ENCODE data around the gene HLTF. TPM values are rescaled to one million over a fixed set of nuclear protein-coding genes. Genes with fewer than 3 reads are reported as not detected.

The HLTF gene
- total and polyA plus RNA-seq, 2 of the 13 experiments (the other 11 are each of a cell fraction or from before 2014, with no cell fraction given): 12.0 to 22.9 TPM

DNA sequence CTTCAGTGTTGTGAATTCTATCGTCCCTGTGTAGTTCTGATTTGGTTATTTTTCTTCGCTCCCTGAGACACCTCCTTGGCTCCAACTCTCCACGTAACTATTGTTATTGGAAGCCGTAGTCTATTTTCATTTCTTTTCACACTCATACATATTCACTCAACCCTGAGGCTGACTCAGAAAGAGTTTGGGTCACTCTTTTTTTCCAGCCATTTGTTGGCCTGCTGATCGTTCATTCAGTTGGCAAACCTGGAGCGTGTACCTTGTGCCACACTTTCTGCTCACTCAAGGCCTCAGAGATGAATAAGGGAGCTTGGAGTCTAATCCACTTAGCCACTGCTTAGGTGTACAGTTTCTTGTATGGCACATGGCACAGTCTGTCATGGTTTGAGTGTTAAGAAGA lies 72.6 kb downstream of the HLTF start:
- Histone ChIP-seq H3K4me3 (replicated peaks in 1 of 3; ENCODE audit: insufficient read depth in 1 of 3, low read depth in 2 of 3, low read length in 3 of 3) (no peak overlapping the region), H3K9me3 (ENCODE audit: low read length) (no peaks in the 10 kb centered on the region), H3K27ac (ENCODE audit: extremely low read length, insufficient read depth, low read length) (no peak overlapping the region), H3K79me2 (ENCODE audit: insufficient read depth, low read length) (no peaks in the 10 kb centered on the region), H2AFZ (ENCODE audit: low read length) (no peak overlapping the region), H3K4me2 (ENCODE audit: low read depth, low read length) (no peak overlapping the region), H3K27me3 (ENCODE audit: control insufficient read depth in 1 of 2, insufficient read depth in 2 of 2, low read length in 2 of 2) (no peaks in the 10 kb centered on the region), H3K9ac (ENCODE audit: insufficient read depth, low read depth, low read length) (no peak overlapping the region), H3K4me1 (ENCODE audit: insufficient read depth, low read length) (peaks cover 40% of the 10 kb centered on the region), H4K20me1 (ENCODE audit: insufficient read depth, low read length) (no peaks in the 10 kb centered on the region), H3K36me3 (replicated peaks in 1 of 2; ENCODE audit: control insufficient read depth in 1 of 2, insufficient read depth in 2 of 2, low read length in 2 of 2) (peaks cover 1 to 16% of the 10 kb centered on the region in 2 experiments; a peak in 4 of 5 replicates)
- CTCF ChIA-PET (ENCODE audit: low intra/inter-chr PET ratio, low total read pairs): no interaction called here
- in situ Hi-C loops (cut with HindIII; ENCODE audit: extremely low pct_ligation_motif_present, low pct_unique_long_range_greater_than_20kb): no loop called here
- ATAC-seq: no peak
- TF ChIP-seq TEF (CRISPR knock-in tag; IDR thresholded peaks at IDR 0.05) (no peak), CSRNP2 (CRISPR knock-in tag; conservative IDR thresholded peaks at IDR 0.05; ENCODE audit: low read depth) (no peak), ZNF251 (CRISPR knock-in tag; IDR thresholded peaks at IDR 0.05) (no peak), ZNF382 (CRISPR knock-in tag; IDR thresholded peaks at IDR 0.05; ENCODE audit: borderline replicate concordance) (no peak), ZNF709 (CRISPR knock-in tag; IDR thresholded peaks at IDR 0.05) (no peak), ATF4 (CRISPR knock-in tag; IDR thresholded peaks at IDR 0.05) (no peak), ZNF3 (CRISPR knock-in tag; IDR thresholded peaks at IDR 0.05) (no peak), MEIS2 (CRISPR knock-in tag; IDR thresholded peaks at IDR 0.05) (no peak)
- TF ChIP-seq, protein P1, sequence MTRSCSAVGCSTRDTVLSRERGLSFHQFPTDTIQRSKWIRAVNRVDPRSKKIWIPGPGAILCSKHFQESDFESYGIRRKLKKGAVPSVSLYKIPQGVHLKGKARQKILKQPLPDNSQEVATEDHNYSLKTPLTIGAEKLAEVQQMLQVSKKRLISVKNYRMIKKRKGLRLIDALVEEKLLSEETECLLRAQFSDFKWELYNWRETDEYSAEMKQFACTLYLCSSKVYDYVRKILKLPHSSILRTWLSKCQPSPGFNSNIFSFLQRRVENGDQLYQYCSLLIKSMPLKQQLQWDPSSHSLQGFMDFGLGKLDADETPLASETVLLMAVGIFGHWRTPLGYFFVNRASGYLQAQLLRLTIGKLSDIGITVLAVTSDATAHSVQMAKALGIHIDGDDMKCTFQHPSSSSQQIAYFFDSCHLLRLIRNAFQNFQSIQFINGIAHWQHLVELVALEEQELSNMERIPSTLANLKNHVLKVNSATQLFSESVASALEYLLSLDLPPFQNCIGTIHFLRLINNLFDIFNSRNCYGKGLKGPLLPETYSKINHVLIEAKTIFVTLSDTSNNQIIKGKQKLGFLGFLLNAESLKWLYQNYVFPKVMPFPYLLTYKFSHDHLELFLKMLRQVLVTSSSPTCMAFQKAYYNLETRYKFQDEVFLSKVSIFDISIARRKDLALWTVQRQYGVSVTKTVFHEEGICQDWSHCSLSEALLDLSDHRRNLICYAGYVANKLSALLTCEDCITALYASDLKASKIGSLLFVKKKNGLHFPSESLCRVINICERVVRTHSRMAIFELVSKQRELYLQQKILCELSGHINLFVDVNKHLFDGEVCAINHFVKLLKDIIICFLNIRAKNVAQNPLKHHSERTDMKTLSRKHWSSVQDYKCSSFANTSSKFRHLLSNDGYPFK (CRISPR knock-in tag; IDR thresholded peaks at IDR 0.05; ENCODE audit: borderline replicate concordance): no peak
- TF ChIP-seq, protein P2, sequence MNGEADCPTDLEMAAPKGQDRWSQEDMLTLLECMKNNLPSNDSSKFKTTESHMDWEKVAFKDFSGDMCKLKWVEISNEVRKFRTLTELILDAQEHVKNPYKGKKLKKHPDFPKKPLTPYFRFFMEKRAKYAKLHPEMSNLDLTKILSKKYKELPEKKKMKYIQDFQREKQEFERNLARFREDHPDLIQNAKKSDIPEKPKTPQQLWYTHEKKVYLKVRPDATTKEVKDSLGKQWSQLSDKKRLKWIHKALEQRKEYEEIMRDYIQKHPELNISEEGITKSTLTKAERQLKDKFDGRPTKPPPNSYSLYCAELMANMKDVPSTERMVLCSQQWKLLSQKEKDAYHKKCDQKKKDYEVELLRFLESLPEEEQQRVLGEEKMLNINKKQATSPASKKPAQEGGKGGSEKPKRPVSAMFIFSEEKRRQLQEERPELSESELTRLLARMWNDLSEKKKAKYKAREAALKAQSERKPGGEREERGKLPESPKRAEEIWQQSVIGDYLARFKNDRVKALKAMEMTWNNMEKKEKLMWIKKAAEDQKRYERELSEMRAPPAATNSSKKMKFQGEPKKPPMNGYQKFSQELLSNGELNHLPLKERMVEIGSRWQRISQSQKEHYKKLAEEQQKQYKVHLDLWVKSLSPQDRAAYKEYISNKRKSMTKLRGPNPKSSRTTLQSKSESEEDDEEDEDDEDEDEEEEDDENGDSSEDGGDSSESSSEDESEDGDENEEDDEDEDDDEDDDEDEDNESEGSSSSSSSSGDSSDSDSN (CRISPR knock-in tag; IDR thresholded peaks at IDR 0.05): no peak
- POLR2A ChIA-PET: no interaction called here
- no TSS peak for BruUV-seq (replicated peaks)
- intact Hi-C loops (cut with micrococcal nuclease; ENCODE audit: unreplicated experiment): loop anchor here (10.0 kb wide), 1 partner anchor 211 kb away; the partner anchor contains the start of gene CP
- FAIRE-seq: no peak
- no peak for DNase-seq (ENCODE audit: low spot score)
- 99% methylated on average over 6 of the region's 6 CpGs for WGBS (ENCODE audit: low lambda C conversion rate)
